B cell (primary cell): ENCODE data around the gene MGAT5. TPM values are rescaled to one million over a fixed set of nuclear protein-coding genes. Genes with fewer than 3 reads are reported as not detected.

ENCODE experiments used
- ATAC-seq: fragments of 200-7000 bp; cut with Tn5 transposase; one replicate; pipeline ENCODE4 v1.10.0; 2021; ENCODE audit warnings: low read depth, mild to moderate bottlenecking, moderate number of reproducible peaks, moderate library complexity
- CTCF ChIA-PET: fragments of 350-600 bp; sonication (Branson Sonifier 250); formaldehyde crosslinking; loops from one replicate; lab custom pipeline; 2021; ENCODE audit warnings: antibody characterized with exemption, inconsistent platforms; lab: Charles Lee
- POLR2A ChIA-PET: fragments of 350-600 bp; sonication (Branson Sonifier 250); formaldehyde crosslinking; loops from one replicate; lab custom pipeline; 2021; ENCODE audit warnings: antibody characterized with exemption; lab: Charles Lee
- DNase-seq: peaks from one replicate; pipeline ENCODE4 v3.0.0; 2013
- H2AFZ ChIP-seq: 2 replicates; pipeline ENCODE4 v1.6.1; 2012; ENCODE audit warnings: mild to moderate bottlenecking, low read depth, low read length; ENCODE audit not compliant: insufficient read depth, poor library complexity, severe bottlenecking
- H3K27ac ChIP-seq, 2 donors: 1 replicate in 1 of 2; 2 replicates in 1 of 2; pipeline ENCODE4 v1.5.1; 2012 to 2013; ENCODE audit warnings: low read length in 2 of 2, mild to moderate bottlenecking in 2 of 2, moderate library complexity in 1 of 2
- H3K27me3 ChIP-seq, 4 experiments: fragments of 200-600 bp in 1 of 4; sonication (generic) in 1 of 4; replicated peaks in 1 of 4; 1 replicate in 2 of 4; 2 replicates in 2 of 4; pipeline versions ENCODE4 v1.6.1 to v1.7.0; 2013 to 2016; ENCODE audit warnings: low read length in 3 of 4, mild to moderate bottlenecking in 2 of 4, mixed read lengths in 1 of 4, moderate library complexity in 1 of 4; ENCODE audit not compliant: insufficient read depth in 4 of 4, control insufficient read depth in 3 of 4; ENCODE audit errors: control extremely low read depth in 1 of 4
- H3K36me3 ChIP-seq, 2 experiments: replicated peaks in 1 of 2; 1 replicate in 1 of 2; 2 replicates in 1 of 2; pipeline versions ENCODE4 v1.6.1 to v1.7.1; 2013; ENCODE audit warnings: low read length in 1 of 2; ENCODE audit not compliant: insufficient read depth in 2 of 2, control insufficient read depth in 1 of 2; ENCODE audit errors: control extremely low read depth in 1 of 2, extremely low read depth in 1 of 2
- H3K4me1 ChIP-seq, 2 donors: fragments of 200-600 bp in 1 of 2; sonication (generic) in 1 of 2; 1 replicate in 1 of 2; 2 replicates in 1 of 2; pipeline versions ENCODE4 v1.5.1 to v1.6.1; 2013 to 2017; ENCODE audit warnings: low read length in 2 of 2; ENCODE audit not compliant: control insufficient read depth in 2 of 2, insufficient read depth in 2 of 2
- H3K4me2 ChIP-seq: replicated peaks from 2 replicates; pipeline ENCODE3; 2012; ENCODE audit warnings: mild to moderate bottlenecking, low read depth, low read length; ENCODE audit not compliant: poor library complexity, severe bottlenecking
- H3K4me3 ChIP-seq, 5 experiments: fragments of 200-600 bp in 1 of 5; sonication (generic) in 1 of 5; 1 replicate in 3 of 5; 2 replicates in 2 of 5; pipeline versions ENCODE4 v1.5.1 to v1.7.0; 2011 to 2016; ENCODE audit warnings: low read length in 4 of 5, mild to moderate bottlenecking in 4 of 5, low read depth in 2 of 5, control low read depth in 1 of 5, moderate library complexity in 1 of 5; ENCODE audit not compliant: insufficient read depth in 1 of 5; ENCODE audit errors: control extremely low read depth in 1 of 5, extremely low read depth in 1 of 5
- H3K79me2 ChIP-seq: fragments of 200-600 bp; sonication (generic); one replicate; pipeline ENCODE4 v1.6.0; 2016; ENCODE audit warnings: low read length; ENCODE audit not compliant: control insufficient read depth, insufficient read depth
- H3K9ac ChIP-seq: fragments of 200-600 bp; sonication (generic); 2 replicates; pipeline ENCODE4 v1.6.1; 2017; ENCODE audit warnings: mild to moderate bottlenecking, low read length, moderate library complexity
- H3K9me3 ChIP-seq, 3 donors: one replicate each; pipeline versions ENCODE4 v1.6.1 to v1.7.1; 2013; ENCODE audit warnings: low read length in 2 of 3; ENCODE audit not compliant: control insufficient read depth in 2 of 3, insufficient read depth in 1 of 3; ENCODE audit errors: control extremely low read depth in 1 of 3
- H4K20me1 ChIP-seq: 2 replicates; pipeline ENCODE4 v1.6.0; 2012; ENCODE audit warnings: mild to moderate bottlenecking, low read length; ENCODE audit not compliant: insufficient read depth, control insufficient read depth, poor library complexity, severe bottlenecking
- H3K27ac Mint-ChIP-seq: one replicate; pipeline ENCODE4 v1.8.0; 2021; ENCODE audit warnings: mixed read lengths
- H3K27me3 Mint-ChIP-seq: one replicate; pipeline ENCODE4 v1.8.0; 2021; ENCODE audit warnings: mixed read lengths
- H3K4me1 Mint-ChIP-seq: one replicate; pipeline ENCODE4 v1.8.0; 2021; ENCODE audit warnings: mixed read lengths
- H3K4me3 Mint-ChIP-seq: one replicate; pipeline ENCODE4 v1.8.0; 2021; ENCODE audit warnings: mixed read lengths
- H3K9me3 Mint-ChIP-seq: one replicate; pipeline ENCODE4 v1.8.0; 2022; ENCODE audit warnings: mixed read lengths; ENCODE audit not compliant: insufficient read depth
- EZH2 ChIP-seq: IDR thresholded peaks from 2 replicates; pipeline ENCODE4 v1.6.1; 2012; ENCODE audit warnings: borderline replicate concordance, low read depth, mild to moderate bottlenecking, moderate library complexity, low read length; ENCODE audit not compliant: insufficient read depth, poor library complexity, severe bottlenecking
- WGBS: methylation state at CpG from one replicate; pipeline ENCODE4 v1.1.5; 2013; ENCODE audit warnings: missing lambda C conversion rate; ENCODE audit not compliant: insufficient coverage; 5-methylcytosine and 5-hydroxymethylcytosine counted together
- intact Hi-C: fragments of 100-400 bp; cut with micrococcal nuclease; formaldehyde crosslinking; loops from one replicate; pipeline ENCODE4 v1.10.0; 2022
- polyA plus RNA-seq: library from polyadenylated mRNA; depleted of rRNA; stranded (reverse); fragments of >200 nt; gene quantifications from 2 replicates; pipeline ENCODE4 v1.2.3, GENCODE V29; 2012
- total RNA-seq, 2 donors: library from RNA; stranded (reverse); fragments of 120-200 nt in 1 of 2; gene quantifications; 1 replicate in 1 of 2; 2 replicates in 1 of 2; pipeline versions ENCODE4 v1.2.3 to v1.2.4, GENCODE V29; 2013 to 2022
- TF ChIP-seq, protein P1 (sequence below): fragments of 200-600 bp; IDR thresholded peaks from one replicate; pipeline ENCODE4 v1.8.0; 2022; ENCODE audit warnings: antibody characterized with exemption, mild to moderate bottlenecking

MGAT5 gene
- total and polyA plus RNA-seq, 2 donors (not counting 1 experiment from before 2014, with no cell fraction given): 27.2 to 184 TPM

DNA sequence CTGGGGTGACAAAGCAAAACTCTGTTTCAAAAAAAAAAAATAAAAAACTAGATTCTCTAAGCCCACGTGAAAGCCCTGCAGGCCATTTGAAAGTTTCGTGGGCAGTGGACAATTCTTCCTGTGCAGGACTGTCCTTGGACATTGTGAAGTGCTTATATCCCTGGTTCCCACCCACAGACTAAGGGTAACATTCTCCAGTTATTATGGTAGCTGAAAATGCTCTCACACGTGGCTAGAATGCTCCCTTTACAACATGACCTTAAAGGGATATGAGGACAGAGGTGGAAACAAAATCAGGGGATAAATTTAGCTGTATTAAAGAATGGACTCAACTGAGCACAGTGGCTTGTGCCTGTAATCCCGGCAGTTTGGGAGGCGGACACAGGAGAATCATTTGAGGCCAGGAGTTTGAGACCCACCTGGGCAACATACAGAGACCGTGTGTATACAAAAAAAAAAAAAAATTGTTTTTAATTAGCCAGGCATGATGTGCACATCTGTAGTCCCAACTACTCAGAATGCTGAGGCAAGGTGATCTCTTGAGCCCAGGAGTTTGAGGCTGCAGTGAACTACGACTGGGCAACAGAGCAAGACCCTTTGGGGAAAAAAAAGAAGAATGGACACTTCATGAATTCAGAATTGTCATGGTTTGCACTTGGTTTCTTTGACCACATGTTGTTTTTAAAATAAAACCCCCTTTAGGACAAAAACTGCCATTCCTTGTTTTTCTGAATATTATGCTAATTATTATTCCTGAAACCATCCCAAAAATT, 167.9 kb downstream of the MGAT5 start:
- Histone ChIP-seq H2AFZ (no peak overlapping the region), H3K27me3 (no peaks in the 10 kb centered on the region), H3K9me3 (no peaks in the 10 kb centered on the region), H3K9ac (no peak overlapping the region), H4K20me1 (peaks cover 35% of the 10 kb centered on the region), H3K36me3 (peaks cover 3 to 72% of the 10 kb centered on the region in 2 experiments), H3K27ac (no peak overlapping the region), H3K4me2 (no peak overlapping the region), H3K79me2 (peaks cover 40% of the 10 kb centered on the region), H3K4me1 (no peaks in the 10 kb centered on the region), H3K4me3 (no peak overlapping the region)
- Mint-ChIP-seq H3K27me3 (no peaks in the 10 kb centered on the region), H3K9me3 (no peaks in the 10 kb centered on the region), H3K4me1 (no peaks in the 10 kb centered on the region), H3K27ac (no peak overlapping the region), H3K4me3 (no peak overlapping the region)
- ChIA-PET CTCF (interaction anchor here (0.8 to 1.6 kb wide), 5 partner anchors 10 to 538 kb away, joined by 3 to 6 read pairs (median 3); no protein-coding TSS in a partner anchor), POLR2A (no interaction called here)
- DNase-seq (no peak), ATAC-seq (no peak)
- intact Hi-C loops: no loop called here
- no peak for TF ChIP-seq EZH2
- TF ChIP-seq, protein P1, sequence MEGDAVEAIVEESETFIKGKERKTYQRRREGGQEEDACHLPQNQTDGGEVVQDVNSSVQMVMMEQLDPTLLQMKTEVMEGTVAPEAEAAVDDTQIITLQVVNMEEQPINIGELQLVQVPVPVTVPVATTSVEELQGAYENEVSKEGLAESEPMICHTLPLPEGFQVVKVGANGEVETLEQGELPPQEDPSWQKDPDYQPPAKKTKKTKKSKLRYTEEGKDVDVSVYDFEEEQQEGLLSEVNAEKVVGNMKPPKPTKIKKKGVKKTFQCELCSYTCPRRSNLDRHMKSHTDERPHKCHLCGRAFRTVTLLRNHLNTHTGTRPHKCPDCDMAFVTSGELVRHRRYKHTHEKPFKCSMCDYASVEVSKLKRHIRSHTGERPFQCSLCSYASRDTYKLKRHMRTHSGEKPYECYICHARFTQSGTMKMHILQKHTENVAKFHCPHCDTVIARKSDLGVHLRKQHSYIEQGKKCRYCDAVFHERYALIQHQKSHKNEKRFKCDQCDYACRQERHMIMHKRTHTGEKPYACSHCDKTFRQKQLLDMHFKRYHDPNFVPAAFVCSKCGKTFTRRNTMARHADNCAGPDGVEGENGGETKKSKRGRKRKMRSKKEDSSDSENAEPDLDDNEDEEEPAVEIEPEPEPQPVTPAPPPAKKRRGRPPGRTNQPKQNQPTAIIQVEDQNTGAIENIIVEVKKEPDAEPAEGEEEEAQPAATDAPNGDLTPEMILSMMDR: no peak
- 100% methylated on average over 2 of the region's 7 CpGs for WGBS
